Keratinocyte (primary cell): ENCODE results near the gene TRPM2. TPM values are rescaled to one million over a fixed set of nuclear protein-coding genes. Genes with fewer than 3 reads are reported as not detected.

ENCODE experiments used
- DNase-seq: peaks from one replicate; pipeline ENCODE4 v3.0.0-alpha.2; 2011; ENCODE audit warnings: low read depth, missing footprints, low spot score
- FAIRE-seq: peaks from 2 replicates; lab custom pipeline; 2011; peaks lifted over from hg19 to GRCh38; lab: Jason Lieb, UNC
- H2AFZ ChIP-seq: 2 replicates; pipeline ENCODE4 v1.6.0; 2012; ENCODE audit warnings: low read length, control low read depth, inconsistent platforms; ENCODE audit not compliant: control insufficient read depth
- H3K27ac ChIP-seq: 2 replicates; pipeline ENCODE4 v1.5.1; 2011; ENCODE audit warnings: low read length; ENCODE audit not compliant: control insufficient read depth, insufficient read depth
- H3K27me3 ChIP-seq: 3 replicates; pipeline ENCODE4 v1.6.0; 2011; ENCODE audit warnings: low read length; ENCODE audit not compliant: control insufficient read depth, insufficient read depth; ENCODE audit errors: extremely low read depth
- H3K36me3 ChIP-seq, 2 experiments: 2 replicates in 1 of 2; 3 replicates in 1 of 2; pipeline ENCODE4 v1.5.1; 2011; ENCODE audit warnings: low read length in 2 of 2, mild to moderate bottlenecking in 1 of 2; ENCODE audit not compliant: control insufficient read depth in 2 of 2, insufficient read depth in 2 of 2; ENCODE audit errors: extremely low read depth in 1 of 2
- H3K4me1 ChIP-seq: 3 replicates; pipeline ENCODE4 v1.5.1; 2011; ENCODE audit warnings: low read length; ENCODE audit not compliant: control insufficient read depth, insufficient read depth; ENCODE audit errors: extremely low read depth
- H3K4me2 ChIP-seq: 3 replicates; pipeline ENCODE4 v1.6.0; 2011; ENCODE audit warnings: low read depth, low read length; ENCODE audit not compliant: control insufficient read depth, insufficient read depth; ENCODE audit errors: extremely low read depth
- H3K4me3 ChIP-seq, 3 experiments: fragments of 200-600 bp in 1 of 3; sonication (generic) in 1 of 3; 2 replicates in 2 of 3; 3 replicates in 1 of 3; pipeline ENCODE4 v1.5.1; 2011 to 2016; ENCODE audit warnings: low read length in 3 of 3, mild to moderate bottlenecking in 3 of 3, control low read depth in 2 of 3, inconsistent platforms in 1 of 3, low read depth in 1 of 3, mixed read lengths in 1 of 3, mixed run types in 1 of 3, moderate library complexity in 1 of 3; ENCODE audit not compliant: control insufficient read depth in 2 of 3, insufficient read depth in 2 of 3; ENCODE audit errors: extremely low read depth in 1 of 3
- H3K79me2 ChIP-seq: 2 replicates; pipeline ENCODE4 v1.6.0; 2012; ENCODE audit warnings: low read length; ENCODE audit not compliant: control insufficient read depth, insufficient read depth
- H3K9ac ChIP-seq: 3 replicates; pipeline ENCODE4 v1.6.0; 2011; ENCODE audit warnings: low read length; ENCODE audit not compliant: control insufficient read depth, insufficient read depth; ENCODE audit errors: extremely low read depth
- H3K9me1 ChIP-seq: 3 replicates; pipeline ENCODE4 v1.6.0; 2011; ENCODE audit warnings: low read length; ENCODE audit not compliant: control insufficient read depth, insufficient read depth; ENCODE audit errors: extremely low read depth
- H3K9me3 ChIP-seq: 2 replicates; pipeline ENCODE4 v1.5.1; 2012; ENCODE audit warnings: low read depth, low read length; ENCODE audit not compliant: control insufficient read depth
- H4K20me1 ChIP-seq: 3 replicates; pipeline ENCODE4 v1.6.0; 2011; ENCODE audit warnings: low read length; ENCODE audit not compliant: control insufficient read depth, insufficient read depth; ENCODE audit errors: extremely low read depth
- EZH2 ChIP-seq: IDR thresholded peaks from one replicate; pipeline ENCODE4 v1.6.1; 2012; ENCODE audit warnings: inconsistent platforms, mild to moderate bottlenecking, low read length, moderate library complexity
- dilution Hi-C: fragments of 300-500 bp; cut with MboI; formaldehyde crosslinking; loops from one replicate; pipeline ENCODE4 v1.7.0; 2020; ENCODE audit warnings: low sequenced_read_pairs; ENCODE audit not compliant: extremely low pct_ligation_motif_present
- polyA minus RNA-seq, 3 experiments: library from RNA; depleted of rRNA, polyadenylated mRNA; stranded (reverse); fragments of >200 nt; gene quantifications; 1 replicate in 1 of 3; 2 replicates in 1 of 3; 3 replicates in 1 of 3; pipeline ENCODE4 v1.2.3, GENCODE V29; 2011
- polyA plus RNA-seq, 5 experiments: library from polyadenylated mRNA; depleted of rRNA in 3 of 5; stranded (reverse) in 3 of 5; stranded (forward) in 1 of 5; unstranded in 1 of 5; fragments of >200 nt; gene quantifications; 1 replicate in 1 of 5; 2 replicates in 3 of 5; 3 replicates in 1 of 5; pipeline versions ENCODE4 v1.2.1 to v1.2.3, GENCODE V29; 2011 to 2012; ENCODE audit warnings: missing spikeins in 2 of 5, low read depth in 1 of 5, low replicate concordance in 1 of 5
- TF ChIP-seq, protein P1 (sequence below), 3 experiments: IDR thresholded peaks in 1 of 3; conservative IDR thresholded peaks in 1 of 3; optimal IDR thresholded peaks in 1 of 3; 2 replicates in 2 of 3; 3 replicates in 1 of 3; pipeline versions ENCODE3 to v1.5.1; 2011; ENCODE audit warnings: low read length in 3 of 3, mild to moderate bottlenecking in 3 of 3, moderate library complexity in 2 of 3, control low read depth in 1 of 3, inconsistent platforms in 1 of 3; ENCODE audit not compliant: insufficient read depth in 2 of 3; ENCODE audit errors: extremely low read depth in 1 of 3

TRPM2 gene
- polyA plus RNA-seq (0.31 to 0.60 TPM (median 0.52 TPM) in 3 replicates), polyA minus RNA-seq (not detected in 3 replicates)
- polyA plus RNA-seq (2011; ENCODE audit: low read depth): not detected
- polyA plus RNA-seq (2011; cell fraction: cytosol; rRNA removed): 0.32 and 0.87 TPM in 2 replicates
- 0.27 and 0.35 TPM in 2 replicates for polyA plus RNA-seq (2011; cell fraction: nucleus; rRNA removed)
- polyA plus RNA-seq (2012; ENCODE audit: low replicate concordance): 0.13 and 0.31 TPM in 2 replicates
- 3.8 TPM for polyA minus RNA-seq (2011; cell fraction: cytosol; rRNA and poly(A)+ RNA removed)
- 0.53 TPM in 1 of 2 replicates, not detected in the other for polyA minus RNA-seq (2011; cell fraction: nucleus; rRNA and poly(A)+ RNA removed)

DNA sequence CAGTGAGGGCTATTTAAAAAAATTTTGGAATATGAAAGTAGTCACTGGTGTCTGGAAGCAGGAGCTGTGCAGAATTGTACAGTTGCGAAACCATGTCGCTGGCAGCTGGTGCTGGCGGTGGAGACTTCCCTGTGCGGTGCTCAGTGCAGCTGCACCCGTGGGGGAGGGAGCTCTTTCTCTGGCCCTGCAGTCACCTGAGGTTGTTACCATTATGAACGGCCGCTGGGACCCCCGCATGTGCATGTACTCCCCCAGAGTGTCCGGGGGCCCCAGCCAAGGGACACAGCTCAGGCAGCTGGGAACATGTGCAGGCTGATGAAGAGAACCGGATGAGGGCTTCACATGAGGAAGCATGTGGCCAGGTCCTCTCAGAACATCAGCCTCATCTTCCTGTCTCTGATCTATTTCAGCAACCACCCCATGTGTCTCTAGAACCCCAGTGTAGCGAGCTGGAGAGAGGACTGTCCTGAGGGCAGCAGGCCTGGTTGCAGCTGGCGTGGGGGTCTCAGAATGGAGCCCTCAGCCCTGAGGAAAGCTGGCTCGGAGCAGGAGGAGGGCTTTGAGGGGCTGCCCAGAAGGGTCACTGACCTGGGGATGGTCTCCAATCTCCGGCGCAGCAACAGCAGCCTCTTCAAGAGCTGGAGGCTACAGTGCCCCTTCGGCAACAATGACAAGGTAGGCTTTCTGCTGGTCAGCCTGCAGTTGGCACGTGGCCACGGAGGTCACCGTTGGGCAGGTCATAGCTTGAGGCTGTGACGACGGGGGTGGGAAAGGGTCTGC, at the start of gene TRPM2:
TRPM2 (plus strand) TSS at position 431 of the 780 bp plus-strand sequence; CDS start at position 511, 80 bp downstream.
- Histone ChIP-seq H3K9ac (no peak within 1 kb of the TSS), H3K27ac (no peak within 1 kb of the TSS), H2AFZ (no peak within 1 kb of the TSS), H3K4me2 (no peak within 1 kb of the TSS), H3K9me1 (no peaks in the 10 kb centered on the region), H3K36me3 (no peaks in the 10 kb centered on the region), H3K4me3 (no peak within 1 kb of the TSS), H3K4me1 (no peaks in the 10 kb centered on the region), H3K9me3 (no peaks in the 10 kb centered on the region), H3K79me2 (no peaks in the 10 kb centered on the region), H4K20me1 (no peaks in the 10 kb centered on the region), H3K27me3 (peaks cover 42% of the 10 kb centered on the region)
- dilution Hi-C loops: no loop called here
- FAIRE-seq (no peak), DNase-seq (no peak)
- no peak for TF ChIP-seq EZH2
- TF ChIP-seq, protein P1, sequence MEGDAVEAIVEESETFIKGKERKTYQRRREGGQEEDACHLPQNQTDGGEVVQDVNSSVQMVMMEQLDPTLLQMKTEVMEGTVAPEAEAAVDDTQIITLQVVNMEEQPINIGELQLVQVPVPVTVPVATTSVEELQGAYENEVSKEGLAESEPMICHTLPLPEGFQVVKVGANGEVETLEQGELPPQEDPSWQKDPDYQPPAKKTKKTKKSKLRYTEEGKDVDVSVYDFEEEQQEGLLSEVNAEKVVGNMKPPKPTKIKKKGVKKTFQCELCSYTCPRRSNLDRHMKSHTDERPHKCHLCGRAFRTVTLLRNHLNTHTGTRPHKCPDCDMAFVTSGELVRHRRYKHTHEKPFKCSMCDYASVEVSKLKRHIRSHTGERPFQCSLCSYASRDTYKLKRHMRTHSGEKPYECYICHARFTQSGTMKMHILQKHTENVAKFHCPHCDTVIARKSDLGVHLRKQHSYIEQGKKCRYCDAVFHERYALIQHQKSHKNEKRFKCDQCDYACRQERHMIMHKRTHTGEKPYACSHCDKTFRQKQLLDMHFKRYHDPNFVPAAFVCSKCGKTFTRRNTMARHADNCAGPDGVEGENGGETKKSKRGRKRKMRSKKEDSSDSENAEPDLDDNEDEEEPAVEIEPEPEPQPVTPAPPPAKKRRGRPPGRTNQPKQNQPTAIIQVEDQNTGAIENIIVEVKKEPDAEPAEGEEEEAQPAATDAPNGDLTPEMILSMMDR (optimal IDR thresholded peaks at IDR 0.05 in 1 of 3, IDR thresholded peaks at IDR 0.05 in 1 of 3, conservative IDR thresholded peaks at IDR 0.05 in 1 of 3; ENCODE audit: extremely low read depth in 1 of 3, insufficient read depth in 2 of 3, low read length in 3 of 3): no peak

DNA sequence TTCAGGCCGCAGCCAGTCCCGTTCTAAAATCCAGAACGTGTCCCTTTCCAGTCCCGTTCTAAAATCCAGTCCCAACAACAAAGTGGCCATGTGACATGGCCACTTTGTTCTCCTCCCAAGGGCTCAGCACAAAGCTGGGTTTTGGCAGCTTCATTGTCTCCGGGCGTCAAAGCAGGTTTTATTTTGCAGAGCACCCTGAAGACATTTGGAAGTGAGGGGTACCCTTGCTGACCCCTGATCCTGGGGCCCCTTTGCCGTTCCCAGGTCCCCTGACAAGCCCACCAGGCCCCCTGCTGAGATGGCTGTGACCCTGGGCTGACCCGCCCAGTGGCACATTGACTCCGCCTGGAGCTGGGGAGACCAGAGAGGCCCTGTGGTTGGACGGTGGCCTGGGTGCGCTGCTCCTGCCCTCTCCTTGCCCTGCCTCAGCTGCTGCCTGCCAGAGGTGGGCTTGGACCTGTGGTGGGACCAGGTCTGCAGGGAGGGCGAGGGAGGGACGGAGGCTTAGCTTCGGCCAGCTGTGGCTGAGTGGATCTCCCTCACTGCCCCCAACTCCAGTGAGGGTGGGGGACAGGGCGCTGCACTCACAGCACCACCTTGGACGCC, 49.3 kb upstream of the TRPM2 start:
- H3K9ac ChIP-seq: no peak overlapping the region
- no peaks in the 10 kb centered on the region for H3K27me3 ChIP-seq
- H3K4me1 ChIP-seq: peaks cover 13% of the 10 kb centered on the region
- H3K4me3 ChIP-seq: no peak overlapping the region
- H3K27ac ChIP-seq: no peak overlapping the region
- peaks cover 3% of the 10 kb centered on the region for H4K20me1 ChIP-seq
- dilution Hi-C loops: no loop called here
- DNase-seq (no peak), FAIRE-seq (no peak)
- H3K79me2 ChIP-seq: peaks cover 36% of the 10 kb centered on the region
- H3K9me1 ChIP-seq: no peaks in the 10 kb centered on the region
- no peak overlapping the region for H3K4me2 ChIP-seq
- no peak overlapping the region for H2AFZ ChIP-seq
- H3K36me3 ChIP-seq: peaks cover 0 to 14% of the 10 kb centered on the region in 2 experiments
- TF ChIP-seq EZH2: no peak
- TF ChIP-seq, protein P1 (optimal IDR thresholded peaks at IDR 0.05 in 1 of 3, IDR thresholded peaks at IDR 0.05 in 1 of 3, conservative IDR thresholded peaks at IDR 0.05 in 1 of 3; ENCODE audit: extremely low read depth in 1 of 3, insufficient read depth in 2 of 3, low read length in 3 of 3): no peak
- no peaks in the 10 kb centered on the region for H3K9me3 ChIP-seq
